Measurements from ENCODE around the gene MRPL10.

The MRPL10 gene

DNA sequence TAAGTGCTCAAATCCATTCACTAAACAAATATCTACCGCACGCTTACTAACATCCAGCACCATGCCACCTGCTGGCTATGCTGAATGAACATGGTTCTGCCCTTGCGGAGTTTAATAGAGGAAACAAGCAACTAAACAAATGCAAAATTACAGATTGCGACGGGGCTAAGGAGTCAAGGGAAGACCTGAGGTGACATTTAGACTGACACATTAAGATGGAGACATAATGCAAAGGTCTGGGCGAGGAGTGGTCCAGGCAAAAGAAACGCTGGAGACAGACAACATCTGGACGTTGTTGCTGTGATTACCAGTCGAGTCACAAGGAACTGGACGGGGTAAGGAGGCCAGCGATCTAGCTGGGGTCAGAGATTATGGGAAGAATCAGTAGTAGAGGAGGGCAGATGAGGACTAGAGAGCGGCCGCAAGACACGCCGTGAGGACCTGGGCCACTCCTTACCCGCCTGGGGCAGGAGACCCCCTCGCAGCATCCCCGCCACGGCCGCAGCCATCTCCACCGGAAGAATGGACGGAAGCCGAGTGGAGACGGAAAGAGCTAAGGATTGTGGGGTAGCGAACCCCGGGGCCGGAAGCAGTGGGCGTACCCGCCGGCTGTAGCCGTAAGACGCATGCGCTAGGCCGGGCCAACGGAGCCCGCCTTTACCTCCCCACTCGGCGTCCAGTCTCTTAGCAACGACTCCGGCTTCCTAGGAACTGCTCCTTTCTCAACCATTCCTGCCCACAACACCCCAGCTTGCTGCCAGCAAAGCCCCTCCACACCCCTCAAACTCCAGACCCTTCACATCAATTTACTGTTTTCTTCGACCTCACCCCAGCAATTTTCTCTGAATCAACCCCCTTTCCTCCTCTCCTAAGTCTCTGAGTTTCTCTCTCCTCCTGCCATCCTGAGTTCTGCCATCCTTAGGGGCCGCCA lies at the start of gene MRPL10, which contains the start of gene LRRC46:
MRPL10 (minus strand) TSS at position 539 of the 931 bp plus-strand sequence; CDS start at position 509, 30 bp downstream.
LRRC46 (plus strand) TSS at position 668 of the 931 bp plus-strand sequence. CDS start 320 bp downstream, outside the sequence.
- peak; percentile 99 for DNase-seq (ENCODE audit: low spot score)

GRCh38 chr17:47879776-47880454 lies 48.6 kb upstream of the MRPL10 start:
- DNase-seq (ENCODE audit: low spot score): no peak

GRCh38 chr17:47879028-47879585 lies 47.8 kb upstream of the MRPL10 start:
- no peak for DNase-seq (ENCODE audit: low spot score)

DNA sequence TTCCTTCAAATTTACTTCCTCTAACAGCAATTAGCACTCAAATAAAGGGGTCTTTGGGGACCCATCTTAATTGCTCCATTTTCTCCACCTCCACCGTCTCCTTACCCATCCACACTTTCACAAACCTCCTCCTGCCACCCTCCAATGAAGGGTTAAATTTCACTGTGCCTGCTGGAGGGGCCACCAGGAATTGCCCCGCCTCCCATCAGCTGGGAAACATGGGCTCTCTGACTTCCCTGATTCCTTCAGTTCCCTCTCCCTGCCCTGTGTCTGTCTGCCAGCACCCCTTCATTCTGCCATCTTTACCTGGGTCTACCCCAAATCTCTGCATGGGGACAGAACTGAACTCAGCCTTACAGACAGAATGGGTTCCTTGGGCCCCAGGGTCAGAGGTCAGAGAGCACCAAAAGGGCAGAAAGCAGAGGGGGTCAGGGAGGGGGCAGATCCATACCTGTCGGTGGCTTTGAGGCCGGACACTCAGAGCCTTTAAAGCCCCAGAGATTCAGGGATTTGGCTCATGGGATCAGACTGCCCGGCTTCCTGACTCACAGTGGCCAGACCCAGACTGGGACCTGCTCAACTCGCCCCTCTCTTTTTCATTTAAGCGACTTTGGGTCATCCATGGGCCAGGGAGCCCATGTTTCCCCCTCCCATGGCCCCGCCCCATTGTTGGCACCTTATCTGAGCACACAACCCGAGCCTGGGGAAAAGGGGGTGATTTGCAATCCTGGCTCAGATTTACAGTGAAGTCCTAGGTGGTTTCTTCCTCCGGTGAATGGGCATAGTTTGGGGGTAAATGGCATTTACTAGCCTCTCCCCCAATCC lies 47.1 kb upstream of the MRPL10 start:
- DNase-seq (ENCODE audit: low spot score): no peak

DNA sequence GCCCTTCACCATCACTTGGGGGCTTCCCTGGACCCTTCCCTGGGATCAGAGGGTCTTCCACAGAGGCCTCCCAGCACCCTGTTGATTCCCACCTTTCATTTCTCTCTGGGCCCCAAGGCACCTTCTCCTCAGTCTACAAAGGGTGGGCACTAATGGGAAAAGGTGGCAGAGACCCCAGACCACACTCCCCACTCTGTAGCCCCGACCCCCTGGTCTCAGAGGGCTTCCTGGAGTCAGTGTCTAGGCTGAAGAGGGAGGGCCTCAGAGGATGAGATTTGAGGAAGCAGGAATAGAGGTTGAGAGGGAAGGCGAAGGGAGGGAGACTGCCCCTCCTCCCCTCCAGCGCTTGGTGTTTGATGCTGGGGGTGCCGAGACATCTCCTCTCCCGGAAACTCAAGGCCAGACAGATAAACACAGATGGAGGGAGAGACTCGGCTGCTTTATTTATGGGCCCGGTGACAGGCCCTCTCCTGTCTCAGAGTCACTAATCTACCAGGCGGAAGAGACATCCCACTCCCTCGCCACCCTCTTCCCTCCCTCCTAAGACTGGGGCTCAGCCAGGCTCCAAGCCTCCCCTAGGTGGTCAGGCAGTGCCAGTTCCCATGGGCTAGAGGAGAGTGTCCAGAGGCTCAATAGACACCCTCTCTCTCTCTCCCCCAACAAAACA lies 46.2 kb upstream of the MRPL10 start:
- DNase-seq (ENCODE audit: low spot score): no peak

DNA sequence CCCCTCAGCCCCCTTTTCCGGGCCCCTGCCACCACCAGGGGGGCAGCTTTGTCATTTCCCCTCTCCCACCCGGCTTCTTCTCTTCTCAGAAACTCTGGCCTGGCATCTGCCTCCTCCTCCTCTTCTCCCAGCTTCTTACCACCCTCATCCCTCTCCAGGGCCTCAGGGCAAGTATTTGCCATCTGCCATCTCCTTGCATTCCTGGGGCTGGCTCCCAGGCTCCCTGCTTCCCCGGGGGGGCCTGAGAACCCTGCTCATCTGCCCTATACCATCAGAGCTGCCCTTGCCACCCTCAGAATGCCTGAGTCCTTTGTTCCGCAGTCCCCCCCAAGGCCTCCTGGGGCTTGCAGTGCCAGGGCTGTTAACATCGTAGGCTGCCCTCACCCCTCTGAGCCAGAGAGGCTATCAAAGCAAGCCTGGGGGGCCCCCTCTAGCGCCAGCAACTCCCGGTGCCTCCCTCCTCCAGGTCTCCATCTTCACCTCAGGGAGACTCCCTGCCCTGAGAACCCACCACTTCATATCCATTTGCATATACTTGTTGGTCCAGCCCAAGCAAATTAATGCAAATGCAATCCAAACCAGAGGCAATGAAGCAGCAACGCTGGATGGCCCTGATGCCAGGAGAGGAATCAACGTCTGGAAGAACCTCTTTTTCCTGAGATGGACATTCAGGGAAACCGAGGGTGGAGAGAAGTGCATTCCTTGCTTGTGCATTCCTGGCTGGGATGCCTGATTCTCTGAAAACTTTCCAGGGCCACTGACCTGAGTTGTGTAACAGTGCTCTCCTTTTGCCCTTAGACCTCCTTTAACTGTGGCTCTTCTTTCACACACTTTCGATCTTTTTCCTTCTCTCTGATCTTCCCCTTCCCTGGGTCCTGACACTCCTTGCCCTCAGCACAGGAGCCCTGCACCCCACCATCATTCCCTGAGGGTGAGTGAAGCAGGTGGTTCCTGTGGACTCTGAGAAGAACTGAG lies 44.0 kb upstream of the MRPL10 start:
- DNase-seq (ENCODE audit: low spot score): no peak

GRCh38 chr17:47873200-47874090 lies 42.1 kb upstream of the MRPL10 start:
- no peak for DNase-seq (ENCODE audit: low spot score)

DNA sequence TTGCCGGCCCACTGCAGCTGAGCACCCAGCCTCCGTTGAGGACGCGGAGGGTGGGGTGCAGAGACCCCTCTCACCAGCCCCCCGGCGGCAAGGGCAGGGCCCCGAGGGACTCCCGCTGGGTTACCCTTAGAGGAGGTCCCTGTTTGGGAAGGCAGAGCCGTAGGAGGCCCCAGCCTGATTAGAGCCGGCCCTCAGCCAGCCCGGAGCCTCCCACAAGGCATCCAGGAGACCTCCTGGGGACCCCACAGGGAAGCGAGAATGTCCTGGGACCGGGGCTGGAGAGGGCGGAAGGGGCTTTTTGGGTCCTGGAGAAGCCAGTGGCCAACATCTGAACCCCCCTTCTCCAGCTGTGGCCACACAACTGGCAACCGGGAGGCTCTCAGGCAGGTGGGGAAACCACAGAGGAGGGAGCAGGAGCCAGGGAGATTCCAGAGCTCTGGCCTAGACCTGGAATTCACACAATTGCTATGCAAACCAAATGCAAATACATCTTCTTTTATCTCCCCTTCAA lies 41.4 kb upstream of the MRPL10 start:
- no peak for DNase-seq (ENCODE audit: low spot score)

DNA sequence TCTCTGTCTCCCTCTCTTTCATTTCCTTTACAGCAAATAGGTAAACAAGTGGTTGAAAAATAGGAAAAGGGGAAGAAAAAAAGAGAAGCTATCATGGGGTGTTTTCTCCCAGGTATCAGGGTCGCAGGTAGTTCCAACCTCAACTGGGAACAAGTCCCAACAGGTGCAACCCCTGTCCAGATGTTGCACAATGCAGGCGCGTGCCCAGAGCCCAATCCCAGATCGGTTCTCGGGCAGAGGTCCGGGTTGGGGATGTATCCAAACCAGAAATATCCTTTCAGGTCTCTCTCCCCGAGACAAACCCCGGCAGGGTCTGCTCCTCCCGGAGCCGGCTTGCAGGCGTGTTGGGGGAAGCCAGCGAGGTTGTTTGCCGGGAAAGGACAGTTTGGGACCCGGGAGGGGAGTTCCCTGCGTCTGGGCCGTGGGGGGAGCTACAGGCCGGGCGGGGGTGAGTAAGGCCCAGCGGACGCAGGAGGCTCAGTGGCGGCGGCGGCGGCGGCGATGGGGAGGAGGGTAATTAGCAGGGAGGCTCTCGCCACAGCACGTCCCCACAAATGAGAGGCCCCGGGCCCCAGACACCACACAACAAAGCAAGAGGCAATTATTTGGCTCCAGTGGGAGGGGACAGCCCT lies 40.8 kb upstream of the MRPL10 start:
- DNase-seq (ENCODE audit: low spot score): no peak

DNA sequence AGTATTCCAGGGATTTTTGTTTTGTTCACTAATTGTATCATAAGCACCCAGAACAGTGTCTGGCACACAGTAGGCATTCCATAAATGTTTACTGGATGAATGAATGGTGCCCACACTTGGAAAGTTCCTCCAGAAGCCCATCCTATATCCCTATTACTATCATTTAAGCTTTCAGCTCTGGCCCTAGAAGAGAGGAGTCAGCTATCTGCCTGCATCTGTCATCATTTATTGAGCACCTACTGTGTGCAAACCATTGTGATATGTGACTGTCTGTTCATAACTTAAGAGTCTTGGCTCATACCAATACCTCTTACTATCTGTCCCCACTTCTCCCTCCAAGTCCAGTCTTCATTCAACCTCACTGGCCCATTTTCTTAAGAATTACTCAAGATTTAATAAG lies 39.7 kb upstream of the MRPL10 start:
- no peak for DNase-seq (ENCODE audit: low spot score)

- no peak for DNase-seq (ENCODE audit: low spot score)
Measured at GRCh38 chr17:47870056-47870455, 38.7 kb upstream of the MRPL10 start.

GRCh38 chr17:47869114-47869513 lies 37.8 kb upstream of the MRPL10 start:
- DNase-seq (ENCODE audit: low spot score): no peak

DNA sequence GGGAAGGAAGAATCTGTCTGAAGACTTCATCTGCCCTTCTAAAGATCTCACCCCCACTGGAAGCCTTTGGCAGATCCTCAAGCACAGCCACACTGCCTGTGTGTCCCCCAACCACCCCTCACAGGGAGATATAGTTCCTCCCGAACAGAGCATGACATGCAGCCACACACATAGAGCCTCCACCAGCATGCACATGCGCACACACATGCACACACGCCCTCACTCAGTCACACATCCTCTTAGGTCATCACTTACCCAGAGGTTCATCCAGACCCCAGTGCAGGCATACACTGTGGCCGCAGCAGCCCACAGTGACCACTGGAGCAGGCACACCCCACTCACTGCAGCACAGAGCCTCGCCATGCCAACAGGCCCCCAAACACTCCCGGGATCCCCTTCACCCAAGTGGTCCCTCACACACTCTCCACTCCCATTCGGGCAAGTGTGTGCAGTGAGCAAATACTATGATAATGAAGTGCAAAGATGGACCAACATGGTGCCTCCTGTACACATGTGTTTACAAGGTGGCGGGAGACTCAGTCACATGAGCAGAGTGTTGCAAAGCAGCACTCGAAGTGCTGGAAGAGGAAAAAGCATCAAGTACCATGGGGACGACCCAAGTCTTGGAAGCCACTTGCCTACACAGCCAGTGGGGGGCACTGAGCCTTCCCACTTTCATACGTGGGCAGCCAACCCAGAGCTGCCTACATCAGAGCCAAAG lies 36.6 kb upstream of the MRPL10 start:
- DNase-seq (ENCODE audit: low spot score): no peak

DNA sequence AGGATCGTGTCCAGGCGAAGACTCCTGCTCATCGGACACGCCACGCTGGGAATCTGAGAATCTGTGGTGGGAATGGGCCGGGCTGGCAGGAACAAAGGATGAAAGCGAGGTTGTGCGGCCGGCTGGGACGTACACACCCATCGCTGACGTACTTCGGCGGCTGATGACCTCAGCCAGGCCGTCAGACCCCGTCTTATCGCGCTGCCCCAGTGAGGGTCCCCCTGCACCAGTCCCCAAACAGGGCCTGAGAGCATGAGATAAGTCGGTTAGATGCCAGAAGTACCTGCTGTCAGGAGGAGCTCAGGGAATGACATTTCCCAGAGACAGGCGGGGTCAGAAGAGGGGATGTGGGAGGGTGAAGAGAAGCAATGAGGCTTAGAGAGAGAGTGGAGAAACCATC lies 35.6 kb upstream of the MRPL10 start:
- DNase-seq (ENCODE audit: low spot score): no peak

DNA sequence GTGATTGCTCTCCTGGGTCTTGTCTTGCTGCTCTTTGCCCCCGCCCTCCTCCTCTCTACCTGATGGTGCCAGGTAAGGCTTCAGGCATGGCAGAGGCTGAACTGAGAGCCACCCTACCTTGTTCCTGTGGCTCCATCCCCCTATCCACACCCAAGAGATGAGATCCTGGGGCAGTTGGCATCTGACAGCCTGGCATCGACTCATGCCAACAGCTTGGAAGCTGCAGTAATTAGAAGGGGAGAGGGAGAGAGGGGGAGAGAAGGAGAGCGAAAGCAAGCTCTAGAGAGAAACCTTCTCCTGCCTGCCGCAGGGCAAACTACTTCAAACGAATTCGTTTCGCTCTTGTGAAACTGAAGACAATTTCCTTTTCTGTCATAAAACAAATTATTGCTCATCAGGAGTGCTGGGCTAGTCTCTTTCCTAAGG lies 33.5 kb upstream of the MRPL10 start:
- no peak for DNase-seq (ENCODE audit: low spot score)

GRCh38 chr17:47862621-47863440 lies 31.5 kb upstream of the MRPL10 start:
- peak; percentile 89 for DNase-seq (ENCODE audit: low spot score)

DNA sequence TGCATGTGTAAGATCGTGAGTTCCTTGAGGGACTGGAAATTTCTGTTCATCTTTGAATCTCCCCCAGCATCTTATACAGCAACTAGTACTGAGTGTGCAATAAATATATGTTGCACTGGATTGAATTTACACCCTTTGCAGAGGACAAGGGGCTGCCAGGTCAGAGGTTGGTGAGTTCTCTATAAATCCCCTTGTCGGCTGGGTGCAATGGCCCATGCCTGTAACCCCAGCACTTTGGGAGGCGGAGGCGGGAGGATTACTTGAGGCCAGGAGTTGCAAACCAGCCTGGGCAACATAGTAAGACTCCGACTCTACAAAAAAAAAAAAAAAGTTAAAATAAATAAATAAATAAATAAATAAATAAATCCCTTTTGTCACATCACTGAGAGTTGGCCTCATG lies 29.0 kb upstream of the MRPL10 start:
- no peak for DNase-seq (ENCODE audit: low spot score)

All from AG08396 (cell line).